ENCODE data around the gene CSHL1. TPM values are rescaled to one million over a fixed set of nuclear protein-coding genes. Genes with fewer than 3 reads are reported as not detected.

CSHL1 gene
- total and polyA plus RNA-seq, 9 of the 15 experiments (the other 6 are each of a cell fraction or from before 2014, with no cell fraction given) = not detected

DNA sequence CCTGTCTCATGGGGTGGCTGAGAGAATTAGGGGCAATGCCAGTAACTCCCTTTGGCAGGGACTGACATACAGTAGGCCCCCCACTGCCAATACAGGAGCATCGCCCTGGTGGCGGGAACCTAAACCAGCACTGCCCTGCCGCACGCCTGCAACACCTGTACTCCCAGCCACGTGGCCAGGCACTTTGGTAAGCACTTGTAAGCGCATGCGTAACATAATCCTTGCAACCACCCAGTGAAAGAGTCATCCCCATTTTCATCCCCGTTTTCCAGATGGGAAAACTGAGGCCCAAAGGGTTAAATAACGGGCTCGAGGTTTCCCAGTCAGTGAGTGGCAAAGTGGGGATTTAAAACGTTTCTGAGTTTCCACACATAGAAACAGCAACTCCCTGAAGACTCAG lies 44.2 kb upstream of the CSHL1 start:
- Histone ChIP-seq H3K27ac (ENCODE audit: extremely low read depth, low read depth, low read length) (no peak overlapping the region), H4K20me1 (replicated peaks; ENCODE audit: control insufficient read depth, insufficient read depth, low read length) (0 out of 2 replicates have a peak, but pooled peaks cover 7% of the 10 kb centered on the region), H3K79me2 (ENCODE audit: control insufficient read depth, insufficient read depth, low read length) (no peaks in the 10 kb centered on the region), H3K4me1 (replicated peaks in 1 of 2; ENCODE audit: control insufficient read depth in 2 of 2, insufficient read depth in 2 of 2, low read length in 2 of 2) (peaks cover 1 to 8% of the 10 kb centered on the region in 2 experiments; a peak in 2 of 5 replicates), H3K4me2 (ENCODE audit: insufficient read depth, low read length) (no peak overlapping the region), H3K27me3 (ENCODE audit: control insufficient read depth in 2 of 2, insufficient read depth in 2 of 2, low read length in 2 of 2) (peaks cover 8 to 27% of the 10 kb centered on the region in 2 experiments; a peak in 4 of 5 replicates), H3K9ac (ENCODE audit: insufficient read depth in 1 of 2, low read depth in 2 of 2, low read length in 2 of 2) (no peak overlapping the region), H3K9me1 (ENCODE audit: control insufficient read depth, insufficient read depth, low read length) (no peaks in the 10 kb centered on the region), H3K36me3 (ENCODE audit: control insufficient read depth, insufficient read depth, low read length) (no peaks in the 10 kb centered on the region), H2AFZ (ENCODE audit: low read depth, low read length) (no peak overlapping the region), H3K9me3 (replicated peaks; ENCODE audit: control insufficient read depth, insufficient read depth, low read depth, low read length) (no peaks in the 10 kb centered on the region), H3K4me3 (no peak overlapping the region)
- no TSS peak for BruUV-seq (replicated peaks)
- DNase-seq (ENCODE audit: extremely low read depth in 1 of 4, low spot score in 3 of 4) (no peak), FAIRE-seq (no peak), ATAC-seq (no peak)
- ChIA-PET CTCF (ENCODE audit: low intra/inter-chr PET ratio) (no interaction called here), POLR2A (interaction anchor here (0.6 to 1.9 kb wide), 4 partner anchors 9 to 358 kb away, joined by 3 to 6 read pairs (median 4); no protein-coding TSS in a partner anchor)
- intact Hi-C loops (cut with micrococcal nuclease) = no loop called here
- in situ Hi-C loops (cut with MboI) = no loop called here
- WGBS (ENCODE audit: insufficient coverage, low coverage, missing lambda C conversion rate) = 42% methylated on average over 10 of the region's 11 CpGs
- TF ChIP-seq TBL1XR1 (IDR thresholded peaks at IDR 0.05; ENCODE audit: low read length in 2 of 2) = no peak
- no peak for TF ChIP-seq NFATC3 (IDR thresholded peaks at IDR 0.05)
- no peak for TF ChIP-seq EHMT2 (IDR thresholded peaks at IDR 0.05)
- no peak for TF ChIP-seq ZNF695 (CRISPR knock-in tag; IDR thresholded peaks at IDR 0.05)
- TF ChIP-seq SIN3B (IDR thresholded peaks at IDR 0.05; ENCODE audit: low read depth) = no peak
- TF ChIP-seq RBM39 (optimal IDR thresholded peaks at IDR 0.05; ENCODE audit: low read depth, low read length) = no peak
- TF ChIP-seq ZFP30 (CRISPR knock-in tag; IDR thresholded peaks at IDR 0.05; ENCODE audit: borderline replicate concordance) = no peak
- TF ChIP-seq ETV5 (CRISPR knock-in tag; IDR thresholded peaks at IDR 0.05; ENCODE audit: low read depth) = no peak
- no peak for TF ChIP-seq ZNF280B (CRISPR knock-in tag; IDR thresholded peaks at IDR 0.05)
- TF ChIP-seq SNAPC5 (CRISPR knock-in tag; IDR thresholded peaks at IDR 0.05) = no peak
- no peak for TF ChIP-seq ATF6 (CRISPR knock-in tag; IDR thresholded peaks at IDR 0.05)
- TF ChIP-seq, protein P1, sequence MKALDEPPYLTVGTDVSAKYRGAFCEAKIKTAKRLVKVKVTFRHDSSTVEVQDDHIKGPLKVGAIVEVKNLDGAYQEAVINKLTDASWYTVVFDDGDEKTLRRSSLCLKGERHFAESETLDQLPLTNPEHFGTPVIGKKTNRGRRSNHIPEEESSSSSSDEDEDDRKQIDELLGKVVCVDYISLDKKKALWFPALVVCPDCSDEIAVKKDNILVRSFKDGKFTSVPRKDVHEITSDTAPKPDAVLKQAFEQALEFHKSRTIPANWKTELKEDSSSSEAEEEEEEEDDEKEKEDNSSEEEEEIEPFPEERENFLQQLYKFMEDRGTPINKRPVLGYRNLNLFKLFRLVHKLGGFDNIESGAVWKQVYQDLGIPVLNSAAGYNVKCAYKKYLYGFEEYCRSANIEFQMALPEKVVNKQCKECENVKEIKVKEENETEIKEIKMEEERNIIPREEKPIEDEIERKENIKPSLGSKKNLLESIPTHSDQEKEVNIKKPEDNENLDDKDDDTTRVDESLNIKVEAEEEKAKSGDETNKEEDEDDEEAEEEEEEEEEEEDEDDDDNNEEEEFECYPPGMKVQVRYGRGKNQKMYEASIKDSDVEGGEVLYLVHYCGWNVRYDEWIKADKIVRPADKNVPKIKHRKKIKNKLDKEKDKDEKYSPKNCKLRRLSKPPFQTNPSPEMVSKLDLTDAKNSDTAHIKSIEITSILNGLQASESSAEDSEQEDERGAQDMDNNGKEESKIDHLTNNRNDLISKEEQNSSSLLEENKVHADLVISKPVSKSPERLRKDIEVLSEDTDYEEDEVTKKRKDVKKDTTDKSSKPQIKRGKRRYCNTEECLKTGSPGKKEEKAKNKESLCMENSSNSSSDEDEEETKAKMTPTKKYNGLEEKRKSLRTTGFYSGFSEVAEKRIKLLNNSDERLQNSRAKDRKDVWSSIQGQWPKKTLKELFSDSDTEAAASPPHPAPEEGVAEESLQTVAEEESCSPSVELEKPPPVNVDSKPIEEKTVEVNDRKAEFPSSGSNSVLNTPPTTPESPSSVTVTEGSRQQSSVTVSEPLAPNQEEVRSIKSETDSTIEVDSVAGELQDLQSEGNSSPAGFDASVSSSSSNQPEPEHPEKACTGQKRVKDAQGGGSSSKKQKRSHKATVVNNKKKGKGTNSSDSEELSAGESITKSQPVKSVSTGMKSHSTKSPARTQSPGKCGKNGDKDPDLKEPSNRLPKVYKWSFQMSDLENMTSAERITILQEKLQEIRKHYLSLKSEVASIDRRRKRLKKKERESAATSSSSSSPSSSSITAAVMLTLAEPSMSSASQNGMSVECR (CRISPR knock-in tag; IDR thresholded peaks at IDR 0.05) = no peak
- no peak for TF ChIP-seq TCF15 (CRISPR knock-in tag; IDR thresholded peaks at IDR 0.05)
- TF ChIP-seq USF1 (CRISPR knock-in tag; IDR thresholded peaks at IDR 0.05) = 0 out of 2 replicates have a peak, but pooled peaks have one; percentile 28

Data from K562 (cell line).